HG03565 (cell line): ENCODE results near the gene ISL2.

ENCODE experiments used
- ATAC-seq: cut with Tn5 transposase; IDR thresholded peaks from one replicate; pipeline ENCODE4 v1.9.1; 2021; ENCODE audit warnings: mild to moderate bottlenecking, moderate library complexity; ENCODE audit not compliant: unreplicated experiment

ISL2 gene

GRCh38 chr15:76327191-76328105 lies 9.1 kb upstream of the ISL2 start:
- ATAC-seq: no peak

DNA sequence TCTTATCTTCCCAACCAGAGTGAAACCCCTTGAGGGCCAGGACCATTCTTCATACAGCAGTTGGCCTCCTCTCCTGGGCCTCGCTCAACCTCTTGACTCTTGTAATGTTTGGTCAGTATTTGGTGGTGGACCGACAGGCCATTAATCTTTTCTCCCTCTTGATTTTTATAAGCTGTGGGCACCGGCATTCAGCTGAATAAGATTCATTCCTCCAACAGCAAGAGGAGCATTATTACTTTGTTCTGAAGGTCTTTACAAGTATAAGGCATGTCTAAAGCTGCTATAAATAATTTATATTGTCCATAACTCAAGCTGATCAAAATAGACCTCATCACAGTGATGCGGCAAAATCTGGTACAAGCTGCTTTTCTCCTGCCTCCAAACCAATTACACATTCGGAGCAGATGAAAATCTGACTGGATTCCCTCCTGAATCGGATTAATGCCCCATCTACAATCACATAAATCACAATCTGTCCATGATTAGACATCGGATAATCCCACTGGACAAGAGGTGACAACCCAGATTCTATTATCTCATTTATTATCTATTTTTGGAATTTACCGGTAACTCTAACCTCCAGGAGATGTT lies 8.4 kb upstream of the ISL2 start:
- no peak for ATAC-seq

GRCh38 chr15:76328958-76329357 lies 7.6 kb upstream of the ISL2 start:
- no peak for ATAC-seq

DNA sequence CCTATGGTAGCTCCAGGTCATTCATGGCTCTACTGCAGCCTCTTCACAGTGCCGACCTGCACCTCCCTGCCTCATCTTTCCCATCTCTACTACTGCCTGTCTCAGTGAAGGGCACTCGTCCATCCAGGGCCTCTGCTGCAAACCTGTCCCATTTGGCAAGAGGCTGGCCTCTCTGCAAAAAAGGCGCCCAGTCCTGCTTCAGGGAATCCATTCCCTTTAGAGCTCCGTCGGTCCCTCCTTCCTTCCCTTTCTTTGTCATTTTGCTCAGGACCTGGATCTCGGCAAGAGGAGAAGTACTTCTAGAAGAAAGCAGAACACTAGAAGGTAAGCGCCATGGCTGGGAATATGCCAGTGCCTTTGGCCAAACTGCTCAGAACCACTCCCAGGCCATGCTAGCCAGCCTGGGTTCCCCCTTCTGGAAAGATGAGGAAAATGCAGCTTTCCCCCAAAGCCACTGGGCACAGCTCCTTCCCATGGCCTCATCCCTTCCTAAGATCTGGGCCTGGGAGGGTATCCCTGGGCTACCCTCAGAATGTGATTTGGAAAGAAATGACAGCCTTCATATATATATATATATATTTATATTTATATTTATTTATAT lies 6.4 kb upstream of the ISL2 start:
- no peak for ATAC-seq

DNA sequence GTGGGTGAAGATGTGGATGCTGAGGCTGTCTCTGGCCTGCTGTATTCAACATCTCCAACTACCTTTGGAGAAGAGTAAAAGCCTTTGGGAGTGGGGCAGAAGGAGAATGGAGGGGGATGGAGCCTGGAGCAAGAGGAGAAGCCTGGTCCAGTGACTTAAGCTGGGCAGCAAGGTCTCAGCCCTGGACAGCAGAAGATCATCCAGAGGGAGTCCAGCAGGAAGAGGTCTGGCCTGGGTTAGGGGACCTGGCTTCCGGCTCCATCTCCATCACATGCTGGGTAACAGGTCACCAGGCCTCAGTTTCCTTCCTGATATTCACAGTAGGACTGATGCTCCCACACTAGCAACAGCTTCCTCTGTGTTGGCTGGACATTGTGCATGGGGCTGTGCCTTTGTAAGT lies 3.8 kb upstream of the ISL2 start:
- no peak for ATAC-seq

- ATAC-seq: no peak
Observed at GRCh38 chr15:76333309-76333708, 3.3 kb upstream of the ISL2 start.

DNA sequence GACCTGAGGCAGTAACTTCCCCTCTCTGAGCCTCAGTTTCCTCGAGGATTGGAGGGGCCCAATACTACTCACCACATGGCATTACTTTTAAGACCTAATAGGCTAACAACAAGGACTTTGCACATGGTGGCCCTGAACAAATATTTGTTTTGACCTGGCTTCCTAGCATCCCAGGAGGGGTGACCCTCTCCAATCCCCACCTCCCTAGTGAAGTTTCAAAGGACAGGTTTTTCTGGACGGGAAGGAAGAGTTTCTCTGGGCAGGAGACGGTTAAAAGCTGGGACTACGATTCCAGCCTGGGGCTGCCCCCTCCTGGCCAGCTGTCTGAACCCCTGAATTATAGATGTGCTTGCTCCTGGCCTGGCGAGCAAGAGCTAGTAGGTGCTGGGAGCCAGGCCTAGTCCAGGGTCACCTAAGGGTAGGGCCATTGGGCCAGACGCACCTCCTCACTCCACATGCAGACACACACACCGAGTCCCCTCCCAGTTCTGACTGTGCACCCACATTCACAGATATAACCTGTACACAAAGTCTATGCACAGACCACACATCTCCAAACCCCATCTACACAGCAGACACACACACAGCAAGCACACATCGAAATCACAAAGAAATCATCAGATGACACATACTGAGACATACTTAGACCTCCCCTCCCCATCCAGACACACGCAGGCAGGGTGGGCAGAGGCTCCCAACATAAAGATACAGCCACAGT lies 2.7 kb upstream of the ISL2 start:
- no peak for ATAC-seq

DNA sequence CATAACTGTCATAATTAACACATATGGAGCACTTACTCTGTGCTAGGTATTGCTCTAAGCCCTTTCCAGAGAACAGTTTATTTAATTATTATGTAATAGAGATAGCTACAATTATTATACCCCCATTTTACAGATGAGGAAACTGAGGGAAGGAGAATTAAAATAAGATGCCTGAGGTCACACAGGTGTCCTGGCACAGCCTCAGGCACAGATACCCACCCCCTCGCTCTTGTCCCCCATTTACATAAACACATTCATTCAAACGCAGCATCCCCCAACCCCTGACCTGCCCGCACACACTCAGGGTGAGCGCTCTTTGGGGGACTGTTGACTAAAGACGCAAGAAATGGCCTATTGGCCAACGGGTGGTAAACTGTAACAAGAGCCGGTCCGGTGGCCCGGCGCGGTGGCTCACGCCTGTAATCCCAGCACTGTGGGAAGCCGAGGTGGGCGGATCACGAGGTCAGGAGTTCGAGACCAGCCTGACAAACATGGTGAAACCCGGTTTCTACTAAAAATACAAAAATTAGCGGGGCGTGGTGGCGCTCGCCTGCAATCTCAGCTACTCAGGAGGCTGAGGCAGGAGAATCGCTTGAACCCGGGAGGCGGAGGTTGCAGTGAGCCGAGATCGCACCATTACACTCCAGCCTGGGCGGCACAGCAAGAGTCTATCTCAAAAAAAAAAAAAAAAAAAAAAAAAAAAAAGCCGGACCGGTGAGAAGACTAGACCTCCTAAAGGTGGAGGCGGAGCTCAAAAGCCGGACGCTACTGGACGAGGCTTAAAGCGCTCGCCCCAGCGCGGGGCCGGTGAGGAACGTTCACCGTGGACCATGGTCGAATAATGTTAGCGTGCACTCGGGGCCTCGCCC lies 1.9 kb upstream of the ISL2 start:
- ATAC-seq: no peak

- ATAC-seq: no peak
Observed at GRCh38 chr15:76335307-76336253, 993 bp upstream of the ISL2 start.

DNA sequence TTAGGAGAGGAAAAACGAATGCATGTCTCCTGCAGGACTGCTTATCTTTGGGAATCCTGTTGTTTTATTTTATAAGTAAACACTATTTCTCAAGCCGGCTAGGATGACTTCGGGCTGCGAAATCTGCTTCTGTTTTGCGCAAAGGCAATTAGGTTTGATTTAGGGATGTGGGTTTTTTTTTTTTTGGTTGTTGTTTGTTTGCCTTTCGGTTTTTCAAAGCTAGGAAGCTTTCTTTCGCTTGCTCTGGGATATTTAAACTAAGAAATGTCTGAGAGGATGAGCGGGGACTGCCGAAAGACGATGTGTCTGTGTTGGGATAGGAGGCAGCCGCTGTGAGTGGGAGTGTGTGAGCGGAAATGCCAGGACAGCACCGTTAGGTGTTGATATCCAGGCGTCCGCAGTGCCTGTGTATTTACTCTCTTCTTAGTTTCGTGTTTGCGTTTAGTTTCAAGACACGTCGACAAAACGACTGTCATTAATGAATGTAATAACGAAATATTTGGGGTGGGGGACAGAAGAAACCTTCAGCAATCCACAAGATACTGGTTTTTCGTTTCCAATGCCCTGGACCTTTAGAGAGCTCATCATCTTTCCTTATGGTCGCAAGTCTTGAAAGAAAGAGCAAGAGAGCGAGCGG lies 604 bp downstream of the ISL2 start:
- no peak for ATAC-seq

- ATAC-seq: no peak
Observed at GRCh38 chr15:76337696-76338485, 1.3 kb downstream of the ISL2 start.

- no peak for ATAC-seq
Observed at GRCh38 chr15:76338486-76339304, 2.1 kb downstream of the ISL2 start.

- ATAC-seq: no peak
Observed at GRCh38 chr15:76339305-76340197, 3.0 kb downstream of the ISL2 start.

- no peak for ATAC-seq
Observed at GRCh38 chr15:76340198-76340802, 3.7 kb downstream of the ISL2 start.

DNA sequence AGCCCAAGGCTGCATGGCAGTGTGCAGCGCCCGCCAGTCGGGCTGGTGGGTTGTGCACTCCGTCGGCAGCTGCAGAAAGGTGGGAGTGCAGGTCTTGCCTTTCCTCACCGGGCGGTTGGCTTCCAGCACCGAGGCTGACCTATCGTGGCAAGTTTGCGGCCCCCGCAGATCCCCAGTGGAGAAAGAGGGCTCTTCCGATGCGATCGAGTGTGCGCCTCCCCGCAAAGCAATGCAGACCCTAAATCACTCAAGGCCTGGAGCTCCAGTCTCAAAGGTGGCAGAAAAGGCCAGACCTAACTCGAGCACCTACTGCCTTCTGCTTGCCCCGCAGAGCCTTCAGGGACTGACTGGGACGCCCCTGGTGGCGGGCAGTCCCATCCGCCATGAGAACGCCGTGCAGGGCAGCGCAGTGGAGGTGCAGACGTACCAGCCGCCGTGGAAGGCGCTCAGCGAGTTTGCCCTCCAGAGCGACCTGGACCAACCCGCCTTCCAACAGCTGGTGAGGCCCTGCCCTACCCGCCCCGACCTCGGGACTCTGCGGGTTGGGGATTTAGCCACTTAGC lies 4.3 kb downstream of the ISL2 start:
- no peak for ATAC-seq
